Liver (tissue), 3 donors: Measurements from ENCODE around the gene STRN.
"Not testable (repeated sequence)": the region's sequence is repeated elsewhere in the genome, so short reads cannot be mapped to it uniquely, and the experiment has no call there.

Experiments used
- RAD21 ChIP-seq, 2 donors: IDR thresholded peaks; 2 replicates each; pipeline ENCODE4 v1.6.1; 2016; ENCODE audit warnings: antibody characterized with exemption in 2 of 2, mild to moderate bottlenecking in 2 of 2
- SP1 ChIP-seq: IDR thresholded peaks from 2 replicates; pipeline ENCODE4 v1.6.1; 2018; ENCODE audit warnings: antibody characterized with exemption, mild to moderate bottlenecking
- TAF1 ChIP-seq: conservative IDR thresholded peaks from 2 replicates; pipeline ENCODE4 v1.6.1; 2016; ENCODE audit warnings: antibody characterized with exemption, mild to moderate bottlenecking
- TF ChIP-seq, protein P1 (sequence below): fragments of 150-350 bp; IDR thresholded peaks from 2 replicates; pipeline ENCODE4 v1.5.1; 2017; ENCODE audit warnings: improper control_type of control experiment, low read depth, low read length; ENCODE audit not compliant: missing input control
- TF ChIP-seq, protein P2 (sequence below): IDR thresholded peaks from 2 replicates; pipeline ENCODE4 v1.6.1; 2016; ENCODE audit warnings: antibody characterized with exemption
- donor health status: healthy.
- donor health status: healthy.

DNA sequence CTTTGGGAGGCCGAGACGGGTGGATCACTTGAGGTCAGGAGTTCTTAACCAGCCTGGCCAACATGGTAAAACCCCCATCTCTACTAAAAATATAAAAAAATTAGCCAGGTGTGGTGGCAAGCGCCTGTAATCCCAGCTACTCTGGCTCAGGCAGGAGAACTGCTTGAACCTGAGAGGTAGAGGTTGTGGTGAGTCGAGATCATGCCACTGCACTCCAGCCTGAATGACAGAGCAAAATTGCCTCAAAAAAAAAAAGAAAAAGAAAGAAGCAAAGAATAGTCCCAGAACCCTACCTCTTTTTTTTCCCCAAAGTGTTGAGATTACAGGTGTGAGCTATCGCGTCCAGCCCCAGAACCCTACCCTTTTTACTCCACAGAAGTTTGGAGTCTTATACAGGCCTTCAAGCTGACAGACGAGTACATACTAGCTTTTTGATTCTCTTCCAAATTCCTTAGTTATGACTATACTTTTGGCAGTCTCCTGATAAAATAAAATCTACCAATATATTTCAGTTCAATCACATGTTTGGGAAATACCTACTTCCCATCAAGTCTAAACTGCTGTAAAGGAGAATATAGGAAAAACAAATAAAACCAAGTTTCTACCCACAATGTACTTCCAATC, 35.4 kb downstream of the STRN start:
- TF ChIP-seq, protein P1, sequence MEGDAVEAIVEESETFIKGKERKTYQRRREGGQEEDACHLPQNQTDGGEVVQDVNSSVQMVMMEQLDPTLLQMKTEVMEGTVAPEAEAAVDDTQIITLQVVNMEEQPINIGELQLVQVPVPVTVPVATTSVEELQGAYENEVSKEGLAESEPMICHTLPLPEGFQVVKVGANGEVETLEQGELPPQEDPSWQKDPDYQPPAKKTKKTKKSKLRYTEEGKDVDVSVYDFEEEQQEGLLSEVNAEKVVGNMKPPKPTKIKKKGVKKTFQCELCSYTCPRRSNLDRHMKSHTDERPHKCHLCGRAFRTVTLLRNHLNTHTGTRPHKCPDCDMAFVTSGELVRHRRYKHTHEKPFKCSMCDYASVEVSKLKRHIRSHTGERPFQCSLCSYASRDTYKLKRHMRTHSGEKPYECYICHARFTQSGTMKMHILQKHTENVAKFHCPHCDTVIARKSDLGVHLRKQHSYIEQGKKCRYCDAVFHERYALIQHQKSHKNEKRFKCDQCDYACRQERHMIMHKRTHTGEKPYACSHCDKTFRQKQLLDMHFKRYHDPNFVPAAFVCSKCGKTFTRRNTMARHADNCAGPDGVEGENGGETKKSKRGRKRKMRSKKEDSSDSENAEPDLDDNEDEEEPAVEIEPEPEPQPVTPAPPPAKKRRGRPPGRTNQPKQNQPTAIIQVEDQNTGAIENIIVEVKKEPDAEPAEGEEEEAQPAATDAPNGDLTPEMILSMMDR = not testable (repeated sequence)
- not testable (repeated sequence) for TF ChIP-seq SP1; RAD21 (IDR thresholded peaks at IDR 0.05); TAF1
- TF ChIP-seq, protein P2, sequence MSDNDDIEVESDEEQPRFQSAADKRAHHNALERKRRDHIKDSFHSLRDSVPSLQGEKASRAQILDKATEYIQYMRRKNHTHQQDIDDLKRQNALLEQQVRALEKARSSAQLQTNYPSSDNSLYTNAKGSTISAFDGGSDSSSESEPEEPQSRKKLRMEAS = not testable (repeated sequence)
